ENCODE measurements around the gene EGFR.

DNA sequence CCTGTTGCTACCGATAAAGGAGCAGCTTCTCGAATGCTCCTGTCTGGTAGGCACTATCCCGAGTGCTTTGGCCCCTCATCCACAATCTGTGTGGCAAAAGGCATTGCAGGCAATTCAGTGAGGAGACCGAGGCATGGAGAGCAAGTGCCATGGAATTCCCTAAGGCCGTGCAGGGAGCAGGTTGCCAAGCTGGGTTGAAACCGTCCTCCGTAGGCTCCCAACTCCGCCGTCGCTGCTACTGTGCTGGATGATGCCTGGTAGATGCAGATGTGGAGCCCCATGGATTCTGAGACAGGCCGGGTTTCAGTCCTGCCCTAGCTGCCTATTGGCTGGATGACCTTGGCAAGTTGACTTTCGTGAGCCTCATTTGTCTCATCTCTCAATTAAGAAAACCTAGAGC lies 85.3 kb downstream of the EGFR start:
- TF ChIP-seq, protein P1, sequence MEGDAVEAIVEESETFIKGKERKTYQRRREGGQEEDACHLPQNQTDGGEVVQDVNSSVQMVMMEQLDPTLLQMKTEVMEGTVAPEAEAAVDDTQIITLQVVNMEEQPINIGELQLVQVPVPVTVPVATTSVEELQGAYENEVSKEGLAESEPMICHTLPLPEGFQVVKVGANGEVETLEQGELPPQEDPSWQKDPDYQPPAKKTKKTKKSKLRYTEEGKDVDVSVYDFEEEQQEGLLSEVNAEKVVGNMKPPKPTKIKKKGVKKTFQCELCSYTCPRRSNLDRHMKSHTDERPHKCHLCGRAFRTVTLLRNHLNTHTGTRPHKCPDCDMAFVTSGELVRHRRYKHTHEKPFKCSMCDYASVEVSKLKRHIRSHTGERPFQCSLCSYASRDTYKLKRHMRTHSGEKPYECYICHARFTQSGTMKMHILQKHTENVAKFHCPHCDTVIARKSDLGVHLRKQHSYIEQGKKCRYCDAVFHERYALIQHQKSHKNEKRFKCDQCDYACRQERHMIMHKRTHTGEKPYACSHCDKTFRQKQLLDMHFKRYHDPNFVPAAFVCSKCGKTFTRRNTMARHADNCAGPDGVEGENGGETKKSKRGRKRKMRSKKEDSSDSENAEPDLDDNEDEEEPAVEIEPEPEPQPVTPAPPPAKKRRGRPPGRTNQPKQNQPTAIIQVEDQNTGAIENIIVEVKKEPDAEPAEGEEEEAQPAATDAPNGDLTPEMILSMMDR (IDR thresholded peaks at IDR 0.05; ENCODE audit: poor library complexity) = no peak
- TF ChIP-seq EZH2 (IDR thresholded peaks at IDR 0.05; ENCODE audit: borderline replicate concordance) = no peak
- TF ChIP-seq EZH2phosphoT487 (IDR thresholded peaks at IDR 0.05; ENCODE audit: low read depth, severe bottlenecking, unreplicated experiment) = no peak

Data from hepatocyte (in vitro differentiated cells).